Measurements from ENCODE around the gene PSORS1C2.

DNA sequence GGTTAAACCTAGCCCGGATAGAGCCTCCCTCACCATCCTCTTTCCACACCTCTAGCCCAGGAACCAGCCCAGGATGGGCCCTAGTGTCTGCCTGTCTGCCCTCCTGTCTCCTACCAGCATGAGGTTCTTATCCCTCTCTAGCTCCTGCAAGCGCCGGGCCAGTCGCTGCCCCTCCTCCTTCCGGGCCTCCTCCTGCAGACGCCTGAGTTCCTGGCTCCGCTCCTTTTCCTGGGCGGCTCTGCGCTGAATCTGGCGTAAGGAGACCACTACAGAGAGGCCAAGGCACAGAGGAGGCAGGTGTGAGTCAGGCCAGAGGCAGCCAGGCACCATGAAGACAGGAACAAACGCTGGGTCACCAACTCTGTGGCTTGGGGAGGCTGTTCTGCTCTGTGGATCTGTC, 4.3 kb upstream of the PSORS1C2 start:
- TF ChIP-seq, protein P1, sequence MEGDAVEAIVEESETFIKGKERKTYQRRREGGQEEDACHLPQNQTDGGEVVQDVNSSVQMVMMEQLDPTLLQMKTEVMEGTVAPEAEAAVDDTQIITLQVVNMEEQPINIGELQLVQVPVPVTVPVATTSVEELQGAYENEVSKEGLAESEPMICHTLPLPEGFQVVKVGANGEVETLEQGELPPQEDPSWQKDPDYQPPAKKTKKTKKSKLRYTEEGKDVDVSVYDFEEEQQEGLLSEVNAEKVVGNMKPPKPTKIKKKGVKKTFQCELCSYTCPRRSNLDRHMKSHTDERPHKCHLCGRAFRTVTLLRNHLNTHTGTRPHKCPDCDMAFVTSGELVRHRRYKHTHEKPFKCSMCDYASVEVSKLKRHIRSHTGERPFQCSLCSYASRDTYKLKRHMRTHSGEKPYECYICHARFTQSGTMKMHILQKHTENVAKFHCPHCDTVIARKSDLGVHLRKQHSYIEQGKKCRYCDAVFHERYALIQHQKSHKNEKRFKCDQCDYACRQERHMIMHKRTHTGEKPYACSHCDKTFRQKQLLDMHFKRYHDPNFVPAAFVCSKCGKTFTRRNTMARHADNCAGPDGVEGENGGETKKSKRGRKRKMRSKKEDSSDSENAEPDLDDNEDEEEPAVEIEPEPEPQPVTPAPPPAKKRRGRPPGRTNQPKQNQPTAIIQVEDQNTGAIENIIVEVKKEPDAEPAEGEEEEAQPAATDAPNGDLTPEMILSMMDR (conservative IDR thresholded peaks at IDR 0.05; ENCODE audit: low read depth, low read length): no peak
- no peak for TF ChIP-seq EZH2 (IDR thresholded peaks at IDR 0.05; ENCODE audit: borderline replicate concordance, low read depth, low read length, poor library complexity, severe bottlenecking)
